Breast epithelium (tissue), 4 donors: ENCODE data around the gene RFTN1. TPM values are rescaled to one million over a fixed set of nuclear protein-coding genes. Genes with fewer than 3 reads are reported as not detected.

Source experiments
- DNase-seq, 2 donors: peaks; one replicate each; pipeline ENCODE4 v3.0.0-alpha.2; 2019; ENCODE audit warnings: low spot score in 2 of 2
- H3K27ac ChIP-seq, 2 donors: fragments of 200-600 bp; sonication (generic) in 1 of 2; one replicate each; pipeline ENCODE4 v1.5.1; 2016 to 2019; ENCODE audit warnings: mild to moderate bottlenecking in 1 of 2
- H3K27me3 ChIP-seq, 2 donors: fragments of 200-600 bp; sonication (generic) in 1 of 2; one replicate each; pipeline versions ENCODE4 v1.5.1 to v1.6.0; 2017 to 2019; ENCODE audit warnings: control low read depth in 1 of 2, mild to moderate bottlenecking in 1 of 2
- H3K36me3 ChIP-seq: fragments of 200-600 bp; one replicate; pipeline ENCODE4 v1.5.1; 2019
- H3K4me1 ChIP-seq, 2 donors: fragments of 200-600 bp; sonication (generic); one replicate each; pipeline ENCODE4 v1.5.1; 2016 to 2019; ENCODE audit warnings: control low read depth in 1 of 2
- H3K4me3 ChIP-seq, 3 donors: fragments of 200-600 bp; sonication (generic); 1 replicate in 2 of 3; 2 replicates in 1 of 3; pipeline ENCODE4 v1.5.1; 2016 to 2019; ENCODE audit warnings: mild to moderate bottlenecking in 3 of 3, moderate library complexity in 2 of 3
- H3K9me3 ChIP-seq, 2 donors: fragments of 200-600 bp; sonication (generic) in 1 of 2; one replicate each; pipeline ENCODE4 v1.5.1; 2016 to 2019; ENCODE audit warnings: control low read depth in 1 of 2
- CTCF ChIP-seq, 3 donors: fragments of 450-650 bp; IDR thresholded peaks; one replicate each; pipeline ENCODE4 v1.5.1; 2016 to 2017; ENCODE audit warnings: antibody characterized with exemption in 3 of 3, mild to moderate bottlenecking in 3 of 3, moderate library complexity in 3 of 3
- POLR2A ChIP-seq: fragments of 450-650 bp; IDR thresholded peaks from one replicate; pipeline ENCODE4 v1.6.1; 2016; ENCODE audit warnings: antibody characterized with exemption, mild to moderate bottlenecking, moderate library complexity
- POLR2AphosphoS5 ChIP-seq, 3 donors: sonication (generic); formaldehyde crosslinking; IDR thresholded peaks; one replicate each; pipeline ENCODE4 v1.6.1; 2017; ENCODE audit warnings: antibody characterized with exemption in 3 of 3
- intact Hi-C: fragments of 100-400 bp; cut with DNase I; formaldehyde crosslinking; loops from one replicate; pipeline ENCODE4 v1.15.1; 2023; ENCODE audit warnings: low total_unique reads
- total RNA-seq, 3 donors: library from RNA; depleted of rRNA; stranded (reverse); fragments of >200 nt; gene quantifications; one replicate each; pipeline ENCODE4 v1.1.0, GENCODE V29; 2016

The RFTN1 gene
- total RNA-seq, 3 donors from 2014 or later: 13.9 to 108 (median 29.5) TPM

GRCh38 chr3:16369276-16369675, 144.2 kb downstream of the RFTN1 start:
- Histone ChIP-seq H3K4me3 (no peak overlapping the region), H3K9me3 (no peaks in the 10 kb centered on the region), H3K4me1 (no peaks in the 10 kb centered on the region), H3K36me3 (no peaks in the 10 kb centered on the region), H3K27me3 (no peaks in the 10 kb centered on the region), H3K27ac (no peak overlapping the region)
- no peak for TF ChIP-seq POLR2A
- TF ChIP-seq CTCF (IDR thresholded peaks at IDR 0.05): no peak
- TF ChIP-seq POLR2AphosphoS5 (IDR thresholded peaks at IDR 0.05): no peak
- intact Hi-C loops: no loop called here
- no peak for DNase-seq

GRCh38 chr3:16366581-16366980, 146.9 kb downstream of the RFTN1 start:
- no peaks in the 10 kb centered on the region for H3K36me3 ChIP-seq
- H3K4me1 ChIP-seq: no peaks in the 10 kb centered on the region
- H3K27me3 ChIP-seq: no peaks in the 10 kb centered on the region
- no peaks in the 10 kb centered on the region for H3K9me3 ChIP-seq
- no peak overlapping the region for H3K4me3 ChIP-seq
- H3K27ac ChIP-seq: no peak overlapping the region
- TF ChIP-seq POLR2AphosphoS5 (IDR thresholded peaks at IDR 0.05) (no peak), POLR2A (no peak), CTCF (IDR thresholded peaks at IDR 0.05) (no peak)
- no peak for DNase-seq
- intact Hi-C loops: no loop called here

GRCh38 chr3:16365491-16366128, 147.9 kb downstream of the RFTN1 start:
- intact Hi-C loops: no loop called here
- Histone ChIP-seq H3K4me1 (no peaks in the 10 kb centered on the region), H3K36me3 (no peaks in the 10 kb centered on the region), H3K9me3 (no peaks in the 10 kb centered on the region), H3K27ac (no peak overlapping the region), H3K27me3 (no peaks in the 10 kb centered on the region), H3K4me3 (no peak overlapping the region)
- TF ChIP-seq POLR2AphosphoS5 (IDR thresholded peaks at IDR 0.05) (no peak), POLR2A (no peak), CTCF (IDR thresholded peaks at IDR 0.05) (no peak)
- no peak for DNase-seq

GRCh38 chr3:16364963-16365362, 148.5 kb downstream of the RFTN1 start:
- TF ChIP-seq CTCF (IDR thresholded peaks at IDR 0.05) (no peak), POLR2AphosphoS5 (IDR thresholded peaks at IDR 0.05) (no peak), POLR2A (no peak)
- Histone ChIP-seq H3K27ac (no peak overlapping the region), H3K36me3 (no peaks in the 10 kb centered on the region), H3K4me1 (no peaks in the 10 kb centered on the region), H3K27me3 (no peaks in the 10 kb centered on the region), H3K4me3 (no peak overlapping the region), H3K9me3 (no peaks in the 10 kb centered on the region)
- intact Hi-C loops: loop anchor here (5.0 kb wide), 1 partner anchor 862 kb away; no protein-coding TSS in a partner anchor
- no peak for DNase-seq

GRCh38 chr3:16364323-16364722, 149.2 kb downstream of the RFTN1 start:
- no peaks in the 10 kb centered on the region for H3K4me1 ChIP-seq
- DNase-seq: no peak
- H3K27me3 ChIP-seq: no peaks in the 10 kb centered on the region
- intact Hi-C loops: loop anchor here (5.0 kb wide), 1 partner anchor 863 kb away; no protein-coding TSS in a partner anchor
- H3K36me3 ChIP-seq: no peaks in the 10 kb centered on the region
- no peak for TF ChIP-seq CTCF (IDR thresholded peaks at IDR 0.05)
- TF ChIP-seq POLR2AphosphoS5 (IDR thresholded peaks at IDR 0.05): no peak
- no peak for TF ChIP-seq POLR2A
- H3K27ac ChIP-seq: no peak overlapping the region
- no peak overlapping the region for H3K4me3 ChIP-seq
- no peaks in the 10 kb centered on the region for H3K9me3 ChIP-seq
